MM.1S (cell line): ENCODE results near the gene CEP128.

Experiments
- DNase-seq: peaks from one replicate; pipeline ENCODE4 v3.0.0-alpha.2; 2015
- H2AFZ ChIP-seq: fragments of 300-600 bp; sonication (generic); 2 replicates; pipeline ENCODE4 v1.6.0; 2016; ENCODE audit warnings: antibody characterized with exemption, low read length
- H3F3A ChIP-seq: fragments of 300-600 bp; sonication (generic); 2 replicates; pipeline ENCODE4 v1.6.1; 2016; ENCODE audit warnings: mild to moderate bottlenecking, antibody characterized with exemption, low read length, moderate library complexity, mixed read lengths; ENCODE audit not compliant: insufficient read depth
- H3K27ac ChIP-seq: fragments of 300-600 bp; sonication (generic); 2 replicates; pipeline ENCODE4 v1.5.1; 2016; ENCODE audit warnings: mild to moderate bottlenecking, low read length
- H3K27me3 ChIP-seq: fragments of 300-600 bp; sonication (generic); replicated peaks from 2 replicates; pipeline ENCODE4 v1.6.0; 2016; ENCODE audit warnings: low read length; ENCODE audit not compliant: insufficient read depth
- H3K36me3 ChIP-seq: fragments of 300-600 bp; sonication (generic); replicated peaks from 2 replicates; pipeline ENCODE4 v1.6.1; 2016; ENCODE audit warnings: mild to moderate bottlenecking, low read length, mixed read lengths; ENCODE audit not compliant: insufficient read depth
- H3K4me1 ChIP-seq: fragments of 300-600 bp; sonication (generic); 2 replicates; pipeline ENCODE4 v1.6.1; 2016; ENCODE audit warnings: low read length, mixed read lengths
- H3K4me2 ChIP-seq: fragments of 300-600 bp; sonication (generic); 2 replicates; pipeline ENCODE4 v1.6.0; 2016; ENCODE audit warnings: low read depth, low read length
- H3K4me3 ChIP-seq: fragments of 300-600 bp; sonication (generic); 2 replicates; pipeline ENCODE4 v1.5.1; 2016; ENCODE audit warnings: low read length, mixed read lengths
- H3K79me2 ChIP-seq: fragments of 300-600 bp; sonication (generic); 2 replicates; pipeline ENCODE4 v1.6.1; 2016; ENCODE audit warnings: mixed run types, low read length, mixed read lengths
- H3K9ac ChIP-seq: fragments of 300-600 bp; sonication (generic); 2 replicates; pipeline ENCODE4 v1.6.1; 2016; ENCODE audit warnings: low read length, mixed read lengths
- H3K9me2 ChIP-seq: fragments of 300-600 bp; sonication (generic); replicated peaks from 2 replicates; pipeline ENCODE4 v1.6.1; 2016; ENCODE audit warnings: mild to moderate bottlenecking, low read length, mixed read lengths; ENCODE audit not compliant: insufficient read depth
- H3K9me3 ChIP-seq: fragments of 300-600 bp; sonication (generic); replicated peaks from 2 replicates; pipeline ENCODE4 v1.6.1; 2016; ENCODE audit warnings: mild to moderate bottlenecking, low read length, mixed read lengths; ENCODE audit not compliant: insufficient read depth
- H4K20me1 ChIP-seq: fragments of 300-600 bp; sonication (generic); 2 replicates; pipeline ENCODE4 v1.6.1; 2016; ENCODE audit warnings: mild to moderate bottlenecking, low read length, moderate library complexity, mixed read lengths; ENCODE audit not compliant: insufficient read depth
- EZH2 ChIP-seq: fragments of 300-600 bp; sonication (generic); optimal IDR thresholded peaks from 2 replicates; pipeline ENCODE3; 2017; ENCODE audit warnings: low read depth, mild to moderate bottlenecking, antibody characterized with exemption, low read length, mixed read lengths
- EZH2phosphoT487 ChIP-seq: fragments of 300-600 bp; sonication (generic); IDR thresholded peaks from 2 replicates; pipeline ENCODE4 v1.6.1; 2018; ENCODE audit warnings: antibody characterized with exemption, low read length
- TF ChIP-seq, protein P1 (sequence below): fragments of 300-600 bp; sonication (generic); IDR thresholded peaks from 2 replicates; pipeline ENCODE4 v1.5.1; 2016; ENCODE audit warnings: antibody characterized with exemption, low read length, mixed read lengths

CEP128 gene

DNA sequence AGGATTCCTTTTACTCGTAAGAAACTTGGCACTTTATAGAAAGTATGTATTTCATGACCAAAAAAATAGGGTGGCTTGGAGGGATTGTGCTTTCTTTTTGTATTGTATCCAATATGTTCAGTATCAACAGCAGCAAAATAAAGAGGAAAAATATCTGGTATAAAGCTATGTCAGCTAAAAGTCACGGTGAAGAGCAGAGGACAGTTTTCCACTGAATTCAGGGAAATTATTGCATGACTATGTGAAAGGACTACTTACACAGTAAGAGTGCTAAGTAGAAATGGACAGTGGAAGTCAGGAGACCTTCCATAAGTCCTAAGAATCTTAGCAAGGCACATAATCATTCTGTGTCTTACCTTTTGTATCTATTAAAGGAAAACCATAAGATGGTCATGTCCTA, 33.1 kb upstream of the CEP128 start:
- Histone ChIP-seq H4K20me1 (no peaks in the 10 kb centered on the region), H3K9me3 (no peaks in the 10 kb centered on the region), H3K36me3 (no peaks in the 10 kb centered on the region), H2AFZ (no peak overlapping the region), H3F3A (no peaks in the 10 kb centered on the region), H3K79me2 (no peaks in the 10 kb centered on the region), H3K4me2 (no peak overlapping the region), H3K9ac (no peak overlapping the region), H3K27ac (no peak overlapping the region), H3K9me2 (no peaks in the 10 kb centered on the region), H3K4me3 (no peak overlapping the region), H3K27me3 (no peaks in the 10 kb centered on the region), H3K4me1 (peaks cover 10% of the 10 kb centered on the region; the same call in 1 of the 2 replicates)
- TF ChIP-seq EZH2: no peak
- TF ChIP-seq, protein P1, sequence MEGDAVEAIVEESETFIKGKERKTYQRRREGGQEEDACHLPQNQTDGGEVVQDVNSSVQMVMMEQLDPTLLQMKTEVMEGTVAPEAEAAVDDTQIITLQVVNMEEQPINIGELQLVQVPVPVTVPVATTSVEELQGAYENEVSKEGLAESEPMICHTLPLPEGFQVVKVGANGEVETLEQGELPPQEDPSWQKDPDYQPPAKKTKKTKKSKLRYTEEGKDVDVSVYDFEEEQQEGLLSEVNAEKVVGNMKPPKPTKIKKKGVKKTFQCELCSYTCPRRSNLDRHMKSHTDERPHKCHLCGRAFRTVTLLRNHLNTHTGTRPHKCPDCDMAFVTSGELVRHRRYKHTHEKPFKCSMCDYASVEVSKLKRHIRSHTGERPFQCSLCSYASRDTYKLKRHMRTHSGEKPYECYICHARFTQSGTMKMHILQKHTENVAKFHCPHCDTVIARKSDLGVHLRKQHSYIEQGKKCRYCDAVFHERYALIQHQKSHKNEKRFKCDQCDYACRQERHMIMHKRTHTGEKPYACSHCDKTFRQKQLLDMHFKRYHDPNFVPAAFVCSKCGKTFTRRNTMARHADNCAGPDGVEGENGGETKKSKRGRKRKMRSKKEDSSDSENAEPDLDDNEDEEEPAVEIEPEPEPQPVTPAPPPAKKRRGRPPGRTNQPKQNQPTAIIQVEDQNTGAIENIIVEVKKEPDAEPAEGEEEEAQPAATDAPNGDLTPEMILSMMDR: no peak
- no peak for TF ChIP-seq EZH2phosphoT487
- DNase-seq: no peak

DNA sequence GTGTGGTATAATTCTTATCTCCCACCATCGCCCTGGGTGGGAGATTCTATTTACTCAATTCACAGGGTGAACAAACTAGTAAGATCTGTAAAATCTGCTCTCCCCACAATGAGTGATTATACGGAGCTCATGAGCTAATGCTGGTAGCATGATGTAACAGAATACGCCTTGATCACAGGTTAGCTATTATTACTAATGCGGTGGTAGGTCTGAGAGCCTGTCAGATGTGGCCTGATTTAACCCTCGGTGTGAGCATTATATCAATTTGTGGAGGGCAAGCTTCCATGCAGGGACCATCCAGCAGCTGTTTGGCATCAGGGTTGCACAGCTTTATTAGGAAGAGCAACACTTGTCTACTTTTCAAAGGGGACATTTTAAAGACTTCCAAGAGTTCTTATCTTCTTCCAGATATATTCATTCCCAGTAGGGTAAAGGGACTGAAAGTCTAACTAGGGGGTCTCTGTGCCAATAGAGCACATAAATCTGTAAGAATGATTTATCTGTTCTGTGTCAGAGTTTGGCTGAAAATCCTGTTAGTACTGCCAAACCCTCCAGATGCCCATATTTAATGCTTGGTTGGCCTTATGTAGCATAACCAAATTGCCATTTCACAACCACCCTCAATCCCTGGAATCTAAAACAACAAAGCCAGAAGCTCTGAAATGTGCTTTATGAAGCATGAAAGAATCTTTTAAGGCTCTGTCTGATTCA, 32.5 kb upstream of the CEP128 start:
- Histone ChIP-seq H3K4me1 (peaks cover 10% of the 10 kb centered on the region; the same call in 1 of the 2 replicates), H3K9ac (no peak overlapping the region), H3K27me3 (no peaks in the 10 kb centered on the region), H3K79me2 (no peaks in the 10 kb centered on the region), H3K36me3 (no peaks in the 10 kb centered on the region), H3K9me3 (no peaks in the 10 kb centered on the region), H2AFZ (no peak overlapping the region), H3K9me2 (no peaks in the 10 kb centered on the region), H3F3A (no peaks in the 10 kb centered on the region), H4K20me1 (no peaks in the 10 kb centered on the region), H3K27ac (no peak overlapping the region), H3K4me2 (no peak overlapping the region), H3K4me3 (no peak overlapping the region)
- DNase-seq: no peak
- TF ChIP-seq, protein P1: no peak
- TF ChIP-seq EZH2phosphoT487 (no peak), EZH2 (no peak)

DNA sequence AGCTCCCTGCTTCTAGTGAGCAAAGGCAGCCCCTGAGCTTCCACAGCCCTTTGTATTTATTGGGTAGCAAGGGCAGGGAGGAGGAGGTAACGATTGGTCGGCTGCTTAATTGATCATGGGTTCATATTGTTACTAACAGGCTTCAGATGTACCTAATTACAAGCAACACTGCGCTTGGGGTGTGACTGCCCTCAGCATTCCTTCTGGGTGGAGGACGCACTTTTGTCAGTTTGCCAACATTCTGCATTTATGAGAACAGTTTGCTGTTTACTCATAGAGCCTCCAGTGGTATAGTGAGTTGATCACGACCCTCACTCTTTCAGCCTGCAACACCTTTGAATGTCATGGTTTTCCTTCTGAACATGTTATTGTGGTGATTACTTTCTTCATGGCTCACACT, 23.5 kb upstream of the CEP128 start:
- Histone ChIP-seq H3K4me1 (peaks cover 14% of the 10 kb centered on the region; the same call in 1 of the 2 replicates), H3F3A (peaks cover 4% of the 10 kb centered on the region), H2AFZ (no peak overlapping the region), H3K27me3 (no peaks in the 10 kb centered on the region), H3K79me2 (no peaks in the 10 kb centered on the region), H3K36me3 (no peaks in the 10 kb centered on the region), H3K9me2 (no peaks in the 10 kb centered on the region), H3K4me3 (no peak overlapping the region), H3K9ac (no peak overlapping the region), H3K27ac (no peak overlapping the region), H3K9me3 (no peaks in the 10 kb centered on the region), H3K4me2 (no peak overlapping the region), H4K20me1 (no peaks in the 10 kb centered on the region)
- no peak for DNase-seq
- TF ChIP-seq EZH2phosphoT487 (no peak), EZH2 (no peak)
- TF ChIP-seq, protein P1: no peak
